Suprapubic skin (tissue), 4 donors: Measurements from ENCODE around the gene ALOX12. TPM values are rescaled to one million over a fixed set of nuclear protein-coding genes. Genes with fewer than 3 reads are reported as not detected.

Experiments
- DNase-seq, 2 donors: peaks; one replicate each; pipeline ENCODE4 v3.0.0-alpha.2; 2019; ENCODE audit warnings: low spot score in 2 of 2
- H3K27ac ChIP-seq: fragments of 200-600 bp; sonication (generic); one replicate; pipeline ENCODE4 v1.5.1; 2019
- H3K27me3 ChIP-seq: fragments of 200-600 bp; sonication (generic); one replicate; pipeline ENCODE4 v1.5.1; 2019
- H3K36me3 ChIP-seq: fragments of 200-600 bp; sonication (generic); one replicate; pipeline ENCODE4 v1.5.1; 2019
- H3K4me1 ChIP-seq: fragments of 200-600 bp; sonication (generic); one replicate; pipeline ENCODE4 v1.5.1; 2019
- H3K4me3 ChIP-seq: fragments of 200-600 bp; sonication (generic); one replicate; pipeline ENCODE4 v1.5.1; 2019; ENCODE audit warnings: mild to moderate bottlenecking
- H3K9me3 ChIP-seq: fragments of 200-600 bp; sonication (generic); one replicate; pipeline ENCODE4 v1.5.1; 2019
- CTCF ChIP-seq, 2 donors: fragments of 200-600 bp in 1 of 2; fragments of 450-650 bp in 1 of 2; sonication (generic) in 1 of 2; IDR thresholded peaks; one replicate each; pipeline ENCODE4 v1.5.1; 2016 to 2019; ENCODE audit warnings: antibody characterized with exemption in 2 of 2, mild to moderate bottlenecking in 1 of 2, moderate library complexity in 1 of 2
- EP300 ChIP-seq: sonication (generic); formaldehyde crosslinking; IDR thresholded peaks from one replicate; pipeline ENCODE4 v1.6.1; 2017; ENCODE audit warnings: antibody characterized with exemption
- POLR2A ChIP-seq, 2 donors: fragments of 450-650 bp; IDR thresholded peaks; one replicate each; pipeline ENCODE4 v1.6.1; 2017; ENCODE audit warnings: antibody characterized with exemption in 2 of 2, mild to moderate bottlenecking in 2 of 2, moderate library complexity in 2 of 2
- POLR2AphosphoS5 ChIP-seq, 3 donors: sonication (generic); formaldehyde crosslinking; IDR thresholded peaks; one replicate each; pipeline ENCODE4 v1.6.1; 2017; ENCODE audit warnings: antibody characterized with exemption in 3 of 3
- WGBS: methylation state at CpG from one replicate; pipeline ENCODE4 v1.1.5; 2018; 5-methylcytosine and 5-hydroxymethylcytosine counted together
- total RNA-seq, 4 donors: library from RNA; depleted of rRNA; stranded (reverse); fragments of >200 nt; gene quantifications; one replicate each; pipeline ENCODE4 v1.1.0, GENCODE V29; 2016

Gene ALOX12
- total RNA-seq, 4 donors from 2014 or later = 9.8 to 34.4 (median 22.8) TPM

GRCh38 chr17:7019839-7020519 lies 24.1 kb downstream of the ALOX12 start:
- Histone ChIP-seq H3K4me3 (peak overlapping the region; percentile 46), H3K4me1 (peaks cover 79% of the 10 kb centered on the region), H3K36me3 (peaks cover 6% of the 10 kb centered on the region), H3K27ac (peak overlapping the region; percentile 85), H3K9me3 (no peaks in the 10 kb centered on the region), H3K27me3 (no peaks in the 10 kb centered on the region)
- no peak for TF ChIP-seq CTCF (IDR thresholded peaks at IDR 0.05)
- no peak for TF ChIP-seq POLR2AphosphoS5 (IDR thresholded peaks at IDR 0.05)
- TF ChIP-seq EP300 = no peak
- TF ChIP-seq POLR2A (IDR thresholded peaks at IDR 0.05) = no peak
- DNase-seq = no peak
- WGBS = 7% methylated on average over 15 of the region's 16 CpGs

GRCh38 chr17:7020894-7021664 lies 25.2 kb downstream of the ALOX12 start:
- no peak for DNase-seq
- Histone ChIP-seq H3K9me3 (no peaks in the 10 kb centered on the region), H3K4me3 (peak overlapping the region; percentile 44), H3K36me3 (peaks cover 6% of the 10 kb centered on the region), H3K4me1 (peaks cover 68% of the 10 kb centered on the region), H3K27ac (peak overlapping the region; percentile 86), H3K27me3 (no peaks in the 10 kb centered on the region)
- WGBS = 51% methylated on average over 11 of the region's 11 CpGs
- TF ChIP-seq POLR2AphosphoS5 (IDR thresholded peaks at IDR 0.05) (no peak), CTCF (IDR thresholded peaks at IDR 0.05) (no peak), POLR2A (IDR thresholded peaks at IDR 0.05) (no peak), EP300 (no peak)

GRCh38 chr17:7021993-7022778 lies 26.3 kb downstream of the ALOX12 start:
- no peaks in the 10 kb centered on the region for H3K9me3 ChIP-seq
- peaks cover 57% of the 10 kb centered on the region for H3K4me1 ChIP-seq
- 4% methylated on average over 27 of the region's 53 CpGs for WGBS
- H3K4me3 ChIP-seq = peak overlapping the region; percentile 44
- no peaks in the 10 kb centered on the region for H3K27me3 ChIP-seq
- no peaks in the 10 kb centered on the region for H3K36me3 ChIP-seq
- TF ChIP-seq POLR2AphosphoS5 (IDR thresholded peaks at IDR 0.05) (peak in 1 of 3 donors; percentile 27), CTCF (IDR thresholded peaks at IDR 0.05) (peak; percentile 70 to 99), EP300 (no peak), POLR2A (IDR thresholded peaks at IDR 0.05) (no peak)
- H3K27ac ChIP-seq = peak overlapping the region; percentile 86
- DNase-seq = peak; percentile 91

- 6% methylated on average over 47 of the region's 47 CpGs for WGBS
- Histone ChIP-seq H3K27ac (peak within 1 kb of the TSS; percentile 86), H3K27me3 (no peaks in the 10 kb centered on the region), H3K4me1 (peaks cover 49% of the 10 kb centered on the region), H3K9me3 (no peaks in the 10 kb centered on the region), H3K36me3 (no peaks in the 10 kb centered on the region), H3K4me3 (peak within 1 kb of the TSS; percentile 44)
- DNase-seq = peak in 1 of 2 donors; percentile 80
- TF ChIP-seq EP300 (no peak), CTCF (IDR thresholded peaks at IDR 0.05) (no peak), POLR2A (IDR thresholded peaks at IDR 0.05) (no peak), POLR2AphosphoS5 (IDR thresholded peaks at IDR 0.05) (no peak)
Measured at GRCh38 chr17:7022781-7023571, 27.1 kb downstream of the ALOX12 start, which contains the start of gene BCL6B. Gene BCL6B, plus strand, starts transcription at chr17:7023050. Its CDS starts 622 bp downstream, at chr17:7023672.
